Chondrocyte (in vitro differentiated cells): ENCODE measurements around the gene SPATA31A6. TPM values are rescaled to one million over a fixed set of nuclear protein-coding genes. Genes with fewer than 3 reads are reported as not detected.

ENCODE experiments used
- total RNA-seq: library from RNA; stranded (reverse); gene quantifications from 3 replicates; pipeline ENCODE4 v1.2.1, GENCODE V29; 2021

Gene SPATA31A6
- total RNA-seq, 1 donor from 2014 or later: not detected

Other genes starting within 250 kb of the SPATA31A6 start
- 9.5 to 23.9 TPM (median 23.1 TPM) in 3 replicates for gene CNTNAP3B, start 54.2 kb upstream of the SPATA31A6 start, total RNA-seq